Osteocyte (in vitro differentiated cells): ENCODE results near the gene MAN2A1. TPM values are rescaled to one million over a fixed set of nuclear protein-coding genes. Genes with fewer than 3 reads are reported as not detected.

Source experiments
- DNase-seq: peaks from one replicate; pipeline ENCODE4 v3.0.0; 2021; ENCODE audit warnings: mixed read lengths; ENCODE audit not compliant: unreplicated experiment; ENCODE audit errors: extremely low spot score
- H3K27ac Mint-ChIP-seq: one replicate; pipeline ENCODE4 v1.8.0; 2021; ENCODE audit warnings: mild to moderate bottlenecking, mixed read lengths; ENCODE audit not compliant: unreplicated experiment
- H3K27me3 Mint-ChIP-seq: one replicate; pipeline ENCODE4 v1.8.0; 2021; ENCODE audit warnings: mixed read lengths; ENCODE audit not compliant: unreplicated experiment
- H3K36me3 Mint-ChIP-seq: one replicate; pipeline ENCODE4 v1.8.0; 2021; ENCODE audit warnings: mixed read lengths; ENCODE audit not compliant: unreplicated experiment
- H3K4me1 Mint-ChIP-seq: one replicate; pipeline ENCODE4 v1.8.0; 2021; ENCODE audit warnings: mixed read lengths; ENCODE audit not compliant: unreplicated experiment
- H3K4me3 Mint-ChIP-seq: one replicate; pipeline ENCODE4 v1.8.0; 2021; ENCODE audit warnings: mild to moderate bottlenecking, moderate library complexity, mixed read lengths; ENCODE audit not compliant: unreplicated experiment
- H3K9me3 Mint-ChIP-seq: one replicate; pipeline ENCODE4 v1.8.0; 2021; ENCODE audit warnings: mixed read lengths; ENCODE audit not compliant: unreplicated experiment
- long read RNA-seq: library from polyadenylated mRNA; unstranded; transcript quantifications from one replicate; pipeline ENCODE4 v2.0.0, GENCODE V29; 2021
- total RNA-seq: library from RNA; stranded (reverse); gene quantifications from 2 replicates; pipeline ENCODE4 v1.2.1, GENCODE V29; 2021
- TF ChIP-seq, protein P1 (sequence below): fragments of 200-600 bp; sonication (generic); IDR thresholded peaks from 2 replicates; pipeline ENCODE4 v1.5.0; 2021; ENCODE audit warnings: antibody characterized with exemption, mild to moderate bottlenecking, moderate library complexity

MAN2A1 gene
- total RNA-seq, result 134 and 139 TPM in 2 replicates
- long read RNA-seq, full-length matches to known transcripts, result 3 of 59 reads
- long read RNA-seq, partial matches to known transcripts, result 19 of 59 reads
- long read RNA-seq, other reads (novel, unspliced or antisense), result 37 of 59 reads

DNA sequence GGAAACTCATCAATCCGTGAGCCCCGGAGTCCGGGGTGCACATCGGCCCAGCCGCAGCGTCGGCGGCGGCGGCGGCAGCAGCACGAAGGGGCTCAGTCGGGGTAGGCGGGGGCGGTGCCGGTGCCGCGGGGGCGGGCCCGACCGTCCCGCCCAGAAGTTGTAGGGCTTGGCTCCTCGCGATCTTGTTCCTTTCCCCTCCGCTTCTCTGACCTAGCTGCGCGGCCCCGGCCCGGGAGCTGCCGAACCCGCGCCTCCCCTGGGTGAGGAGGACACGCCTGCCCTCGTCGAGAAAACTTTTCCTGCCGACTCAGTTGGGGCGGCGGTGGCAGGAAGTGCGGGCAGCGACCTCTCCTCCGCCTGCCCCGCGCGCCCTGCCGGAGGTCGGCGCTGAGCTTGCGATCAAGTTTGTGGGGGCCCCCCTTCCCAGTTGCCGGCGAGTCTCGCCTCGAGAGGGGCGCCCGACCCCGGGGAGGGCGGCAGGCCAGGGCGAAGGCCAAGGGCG is at the start of gene MAN2A1:
Gene MAN2A1, plus strand, starts transcription at position 188 of the 502 bp plus-strand sequence. CDS start 491 bp downstream, outside the sequence.
- Mint-ChIP-seq H3K36me3 (peaks cover 3% of the 10 kb centered on the region), H3K4me3 (peak within 1 kb of the TSS; percentile 85), H3K27me3 (no peaks in the 10 kb centered on the region), H3K27ac (peak within 1 kb of the TSS; percentile 98), H3K4me1 (peaks cover 36% of the 10 kb centered on the region), H3K9me3 (no peaks in the 10 kb centered on the region)
- TF ChIP-seq, protein P1, sequence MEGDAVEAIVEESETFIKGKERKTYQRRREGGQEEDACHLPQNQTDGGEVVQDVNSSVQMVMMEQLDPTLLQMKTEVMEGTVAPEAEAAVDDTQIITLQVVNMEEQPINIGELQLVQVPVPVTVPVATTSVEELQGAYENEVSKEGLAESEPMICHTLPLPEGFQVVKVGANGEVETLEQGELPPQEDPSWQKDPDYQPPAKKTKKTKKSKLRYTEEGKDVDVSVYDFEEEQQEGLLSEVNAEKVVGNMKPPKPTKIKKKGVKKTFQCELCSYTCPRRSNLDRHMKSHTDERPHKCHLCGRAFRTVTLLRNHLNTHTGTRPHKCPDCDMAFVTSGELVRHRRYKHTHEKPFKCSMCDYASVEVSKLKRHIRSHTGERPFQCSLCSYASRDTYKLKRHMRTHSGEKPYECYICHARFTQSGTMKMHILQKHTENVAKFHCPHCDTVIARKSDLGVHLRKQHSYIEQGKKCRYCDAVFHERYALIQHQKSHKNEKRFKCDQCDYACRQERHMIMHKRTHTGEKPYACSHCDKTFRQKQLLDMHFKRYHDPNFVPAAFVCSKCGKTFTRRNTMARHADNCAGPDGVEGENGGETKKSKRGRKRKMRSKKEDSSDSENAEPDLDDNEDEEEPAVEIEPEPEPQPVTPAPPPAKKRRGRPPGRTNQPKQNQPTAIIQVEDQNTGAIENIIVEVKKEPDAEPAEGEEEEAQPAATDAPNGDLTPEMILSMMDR, result no peak
- DNase-seq, result peak; percentile 88

DNA sequence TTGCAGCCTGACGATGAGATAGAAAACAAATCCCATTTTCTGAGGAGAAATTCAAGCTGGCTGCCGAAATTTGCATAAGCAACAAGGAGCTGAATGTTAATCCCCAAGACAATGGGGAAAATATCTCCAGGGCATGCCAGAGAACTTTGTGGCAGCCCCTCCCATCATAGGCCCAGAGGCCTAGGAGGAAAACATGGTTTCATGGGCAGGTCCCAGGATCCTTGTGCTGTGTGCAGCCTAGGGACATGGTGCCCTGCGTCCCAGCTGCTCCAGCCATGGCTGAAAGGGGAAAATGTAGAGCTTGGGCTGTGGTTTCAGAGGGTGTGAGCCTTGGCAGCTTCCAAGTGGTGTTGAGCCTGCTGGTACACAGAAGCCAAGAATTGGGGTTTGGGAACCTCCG is 48.8 kb upstream of the MAN2A1 start:
- Mint-ChIP-seq H3K4me3 (no peak overlapping the region), H3K36me3 (no peaks in the 10 kb centered on the region), H3K4me1 (peaks cover 14% of the 10 kb centered on the region), H3K27me3 (peaks cover 5% of the 10 kb centered on the region), H3K9me3 (peaks cover 7% of the 10 kb centered on the region), H3K27ac (no peak overlapping the region)
- TF ChIP-seq, protein P1, result no peak
- no peak for DNase-seq

DNA sequence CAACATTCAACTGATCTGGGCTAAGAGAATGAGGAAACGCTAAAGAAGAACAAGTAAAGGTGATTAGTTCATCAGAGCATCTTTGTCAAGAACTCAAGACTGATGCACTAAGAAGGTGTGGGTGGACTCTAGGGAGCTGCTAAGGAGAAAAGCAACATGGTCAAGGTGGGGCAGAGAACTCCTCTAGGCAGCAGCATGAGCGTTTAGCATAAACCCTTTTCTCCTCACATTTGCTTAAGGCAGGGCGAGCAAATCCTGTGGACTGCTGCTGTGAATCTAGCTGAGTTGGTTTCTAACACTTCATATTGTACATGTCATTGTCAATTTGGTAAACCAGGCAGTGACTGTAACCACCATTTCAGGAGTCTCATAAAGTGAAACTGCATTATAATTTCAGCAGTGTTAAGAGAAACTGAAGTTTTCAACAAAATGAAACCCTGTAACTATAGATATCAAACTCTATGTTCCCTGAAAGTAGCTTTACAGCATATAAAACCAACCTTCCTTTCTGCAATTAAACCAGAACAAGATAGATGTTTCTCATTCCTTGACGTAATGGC is 45.9 kb upstream of the MAN2A1 start:
- no peak for DNase-seq
- Mint-ChIP-seq H3K9me3 (peaks cover 7% of the 10 kb centered on the region), H3K36me3 (no peaks in the 10 kb centered on the region), H3K27ac (no peak overlapping the region), H3K27me3 (no peaks in the 10 kb centered on the region), H3K4me1 (peaks cover 16% of the 10 kb centered on the region), H3K4me3 (no peak overlapping the region)
- TF ChIP-seq, protein P1, result no peak

DNA sequence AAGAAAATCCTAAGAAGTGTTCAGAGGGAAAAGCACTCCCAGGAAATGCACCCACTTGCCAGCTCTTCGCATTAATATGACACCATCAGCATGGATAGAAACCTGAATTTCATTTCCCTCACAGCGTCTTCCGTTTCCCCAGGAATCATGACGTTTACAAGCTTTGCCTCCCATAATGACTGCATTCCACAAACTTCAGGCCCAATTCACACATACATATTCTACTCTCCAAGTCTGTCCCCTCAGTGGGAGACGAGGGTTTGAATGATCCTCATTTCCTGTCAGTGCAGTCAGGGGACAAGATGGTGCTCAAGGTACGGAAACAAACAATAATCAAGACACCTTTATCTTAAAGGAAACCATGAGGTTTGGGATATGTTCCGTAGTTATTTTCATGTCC is 44.9 kb upstream of the MAN2A1 start:
- Mint-ChIP-seq H3K4me1 (peaks cover 22% of the 10 kb centered on the region), H3K27me3 (no peaks in the 10 kb centered on the region), H3K27ac (no peak overlapping the region), H3K36me3 (no peaks in the 10 kb centered on the region), H3K9me3 (peaks cover 7% of the 10 kb centered on the region), H3K4me3 (no peak overlapping the region)
- no peak for DNase-seq
- TF ChIP-seq, protein P1, result no peak

DNA sequence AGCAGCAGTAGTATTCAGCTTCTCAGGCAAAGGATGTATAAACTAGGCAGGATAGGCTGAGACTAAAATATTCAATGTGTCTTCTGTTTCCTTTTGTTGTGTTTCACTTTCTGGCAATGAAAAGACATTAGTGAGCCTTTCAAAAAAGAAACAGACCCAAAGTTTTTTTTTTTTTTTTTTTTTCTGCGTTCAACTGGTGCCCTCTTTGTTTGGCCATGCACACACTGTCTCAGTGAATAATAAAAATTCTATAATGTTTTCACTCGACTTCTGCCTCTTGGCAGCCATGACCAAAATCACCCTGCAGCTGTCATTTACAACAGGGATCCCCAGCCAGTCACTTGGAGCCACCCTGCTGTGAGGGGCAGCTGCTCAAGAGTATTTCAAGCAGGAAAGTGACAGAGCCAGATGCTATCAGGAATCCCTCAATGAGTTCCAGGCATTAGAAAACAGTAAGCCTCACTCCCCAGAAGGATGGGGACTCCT is 44.0 kb upstream of the MAN2A1 start:
- Mint-ChIP-seq H3K4me3 (no peak overlapping the region), H3K4me1 (peaks cover 22% of the 10 kb centered on the region), H3K27me3 (no peaks in the 10 kb centered on the region), H3K36me3 (no peaks in the 10 kb centered on the region), H3K27ac (peak overlapping the region; percentile 12), H3K9me3 (no peaks in the 10 kb centered on the region)
- DNase-seq, result no peak
- TF ChIP-seq, protein P1, result no peak
